GM23248 (cell line): ENCODE data around the gene NOP10. TPM values are rescaled to one million over a fixed set of nuclear protein-coding genes. Genes with fewer than 3 reads are reported as not detected.

Experiments
- DNase-seq: peaks from one replicate; pipeline ENCODE4 v3.0.0-alpha.2; 2015
- H2AFZ ChIP-seq: fragments of 200-600 bp; sonication (generic); 2 replicates; pipeline ENCODE4 v1.6.1; 2016; ENCODE audit warnings: antibody characterized with exemption
- H3F3A ChIP-seq: fragments of 200-600 bp; sonication (generic); 2 replicates; pipeline ENCODE4 v1.6.1; 2016; ENCODE audit warnings: mild to moderate bottlenecking, antibody characterized with exemption, mixed run types; ENCODE audit not compliant: insufficient read depth
- H3K27ac ChIP-seq: fragments of 200-600 bp; sonication (generic); 2 replicates; pipeline ENCODE4 v1.5.1; 2016; ENCODE audit warnings: mild to moderate bottlenecking
- H3K27me3 ChIP-seq: fragments of 200-600 bp; sonication (generic); replicated peaks from 2 replicates; pipeline ENCODE4 v1.6.1; 2016; ENCODE audit warnings: mild to moderate bottlenecking; ENCODE audit not compliant: insufficient read depth
- H3K36me3 ChIP-seq: fragments of 200-600 bp; sonication (generic); 2 replicates; pipeline ENCODE4 v1.6.1; 2016; ENCODE audit warnings: low read depth, mild to moderate bottlenecking
- H3K4me1 ChIP-seq: fragments of 200-600 bp; sonication (generic); 2 replicates; pipeline ENCODE4 v1.6.1; 2016; ENCODE audit warnings: mild to moderate bottlenecking; ENCODE audit not compliant: insufficient read depth
- H3K4me2 ChIP-seq: fragments of 200-600 bp; sonication (generic); one replicate; pipeline ENCODE4 v1.6.1; 2016; ENCODE audit warnings: mild to moderate bottlenecking; ENCODE audit not compliant: unreplicated experiment
- H3K4me3 ChIP-seq: fragments of 200-600 bp; sonication (generic); 2 replicates; pipeline ENCODE4 v1.5.1; 2016; ENCODE audit warnings: mild to moderate bottlenecking
- H3K79me2 ChIP-seq: fragments of 200-600 bp; sonication (generic); 2 replicates; pipeline ENCODE4 v1.6.1; 2016; ENCODE audit warnings: mild to moderate bottlenecking; ENCODE audit not compliant: insufficient read depth
- H3K9ac ChIP-seq: fragments of 200-600 bp; sonication (generic); 2 replicates; pipeline ENCODE4 v1.6.1; 2016; ENCODE audit warnings: mild to moderate bottlenecking
- H3K9me2 ChIP-seq: fragments of 200-600 bp; sonication (generic); 2 replicates; pipeline ENCODE4 v1.6.1; 2016; ENCODE audit warnings: mixed run types, mild to moderate bottlenecking, moderate library complexity; ENCODE audit not compliant: insufficient read depth
- H3K9me3 ChIP-seq: fragments of 200-600 bp; sonication (generic); one replicate; pipeline ENCODE4 v1.6.1; 2017; ENCODE audit warnings: low read depth
- H4K20me1 ChIP-seq: fragments of 200-600 bp; sonication (generic); 2 replicates; pipeline ENCODE4 v1.6.0; 2016; ENCODE audit not compliant: insufficient read depth
- EZH2 ChIP-seq: fragments of 200-600 bp; sonication (generic); IDR thresholded peaks from 2 replicates; pipeline ENCODE4 v1.6.1; 2018; ENCODE audit warnings: antibody characterized with exemption, mild to moderate bottlenecking; ENCODE audit not compliant: insufficient read depth, poor library complexity, severe bottlenecking
- EZH2phosphoT487 ChIP-seq: fragments of 200-600 bp; sonication (generic); IDR thresholded peaks from 2 replicates; pipeline ENCODE4 v1.6.1; 2018; ENCODE audit warnings: antibody characterized with exemption, moderate library complexity, mild to moderate bottlenecking, low read depth; ENCODE audit not compliant: insufficient read depth
- WGBS, 2 experiments: methylation state at CpG; one replicate each; pipeline ENCODE4 v1.1.6; 2015 to 2017; ENCODE audit warnings: low lambda C conversion rate in 2 of 2, low coverage in 1 of 2; ENCODE audit errors: missing lambda C conversion rate in 2 of 2; 5-methylcytosine and 5-hydroxymethylcytosine counted together
- in situ Hi-C: fragments of 300-500 bp; cut with MboI; formaldehyde crosslinking; loops from 2 replicates; pipeline ENCODE4 v1.15.0; 2020
- microRNA counts: library from miRNA; unstranded; fragments of <30 nt; microRNA quantifications from one replicate; lab custom pipeline; 2016
- microRNA-seq: library from miRNA; unstranded; fragments of <30 nt; microRNA quantifications from one replicate; pipeline ENCODE4, GENCODE V29; 2016; ENCODE audit warnings: borderline number of aligned reads
- polyA plus RNA-seq: library from polyadenylated mRNA; unstranded; fragments of >200 nt; fragmentation: Nextera tagmentation; extraction: Ambion mirVana; gene quantifications from 2 replicates; pipeline ENCODE4 v1.2.1, GENCODE V29; 2016
- small RNA-seq: library from RNA; depleted of rRNA; stranded (forward); fragments of <200 nt; gene quantifications from one replicate; pipeline ENCODE3, GENCODE V24; 2014; ENCODE audit warnings: low read depth, low replicate concordance
- total RNA-seq: library from RNA; depleted of rRNA; stranded (reverse); fragments of >200 nt; shearing (Covaris generic); gene quantifications from 2 replicates; pipeline ENCODE4 v1.2.3, GENCODE V29; 2014; rRNA removed

The NOP10 gene
- total and polyA plus RNA-seq, 2 experiments from 2014 or later: 208 to 425 TPM

DNA sequence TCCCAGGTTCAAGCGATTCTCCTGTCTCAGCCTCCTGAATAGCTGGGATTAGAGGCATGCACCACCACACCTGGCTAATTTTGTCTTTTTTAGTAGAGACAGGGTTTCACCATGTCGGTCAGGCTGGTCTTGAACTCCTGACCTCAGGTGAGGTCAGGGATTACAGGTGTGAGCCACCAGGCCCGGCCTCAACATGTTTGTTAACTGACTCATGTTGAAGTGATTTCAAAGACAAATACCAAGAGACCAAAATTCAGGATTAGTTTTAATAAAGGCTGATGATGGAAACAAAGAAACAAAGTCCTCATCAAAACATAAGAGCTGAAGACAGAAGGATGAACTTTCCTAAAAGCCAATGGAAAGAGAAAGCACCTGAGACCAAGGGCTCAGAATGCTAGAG, 41.9 kb downstream of the NOP10 start:
- Histone ChIP-seq H3K27ac (no peak overlapping the region), H3K27me3 (no peaks in the 10 kb centered on the region), H3K4me3 (no peak overlapping the region), H3K9me2 (no peaks in the 10 kb centered on the region), H3F3A (peaks cover 7% of the 10 kb centered on the region; the same call in 1 of the 2 replicates), H2AFZ (no peak overlapping the region), H4K20me1 (no peaks in the 10 kb centered on the region), H3K9me3 (no peaks in the 10 kb centered on the region), H3K4me1 (peaks cover 24% of the 10 kb centered on the region), H3K36me3 (no peaks in the 10 kb centered on the region), H3K9ac (no peak overlapping the region), H3K79me2 (peaks cover 13% of the 10 kb centered on the region; the same call in 1 of the 2 replicates), H3K4me2 (no peak overlapping the region)
- in situ Hi-C loops: no loop called here
- no peak for DNase-seq
- 79 to 81% methylated on average over 3 of the region's 3 CpGs for WGBS, 2 experiments
- no peak for TF ChIP-seq EZH2phosphoT487
- TF ChIP-seq EZH2: no peak

DNA sequence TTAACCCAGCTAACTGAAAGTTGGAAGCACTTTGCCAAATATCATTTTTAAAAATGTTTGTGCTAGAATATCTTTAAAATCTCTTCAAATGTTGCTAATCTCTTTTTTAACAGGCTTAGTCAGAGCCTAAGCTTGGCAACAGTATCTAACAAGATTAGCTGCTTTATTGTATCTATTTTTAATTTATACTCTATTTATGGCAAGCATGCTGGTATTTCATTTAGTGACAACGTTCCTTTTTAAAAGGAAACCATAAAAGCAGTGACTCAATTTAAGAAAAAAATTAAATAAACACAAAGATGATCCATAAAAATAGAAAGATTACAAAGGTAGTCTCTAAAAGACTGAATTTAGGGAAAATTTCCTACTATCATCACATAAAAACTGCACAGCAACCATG, 45.9 kb downstream of the NOP10 start:
- H3K27ac ChIP-seq: 0 out of 2 replicates have a peak overlapping the region, but pooled peaks have one; percentile 4
- TF ChIP-seq EZH2: no peak
- no peak for TF ChIP-seq EZH2phosphoT487
- H4K20me1 ChIP-seq: no peaks in the 10 kb centered on the region
- peaks cover 31% of the 10 kb centered on the region for H3K79me2 ChIP-seq
- WGBS, 2 experiments: 2 to 6% methylated on average over 1 of the region's 1 CpG
- in situ Hi-C loops: no loop called here
- H3F3A ChIP-seq: peaks cover 7% of the 10 kb centered on the region; the same call in 1 of the 2 replicates
- no peak overlapping the region for H3K9ac ChIP-seq
- no peak overlapping the region for H2AFZ ChIP-seq
- no peaks in the 10 kb centered on the region for H3K9me2 ChIP-seq
- H3K36me3 ChIP-seq: no peaks in the 10 kb centered on the region
- DNase-seq: peak; percentile 33
- H3K4me2 ChIP-seq: peak overlapping the region; percentile 1
- peaks cover 12% of the 10 kb centered on the region for H3K4me1 ChIP-seq
- no peaks in the 10 kb centered on the region for H3K9me3 ChIP-seq
- H3K27me3 ChIP-seq: no peaks in the 10 kb centered on the region
- no peak overlapping the region for H3K4me3 ChIP-seq

DNA sequence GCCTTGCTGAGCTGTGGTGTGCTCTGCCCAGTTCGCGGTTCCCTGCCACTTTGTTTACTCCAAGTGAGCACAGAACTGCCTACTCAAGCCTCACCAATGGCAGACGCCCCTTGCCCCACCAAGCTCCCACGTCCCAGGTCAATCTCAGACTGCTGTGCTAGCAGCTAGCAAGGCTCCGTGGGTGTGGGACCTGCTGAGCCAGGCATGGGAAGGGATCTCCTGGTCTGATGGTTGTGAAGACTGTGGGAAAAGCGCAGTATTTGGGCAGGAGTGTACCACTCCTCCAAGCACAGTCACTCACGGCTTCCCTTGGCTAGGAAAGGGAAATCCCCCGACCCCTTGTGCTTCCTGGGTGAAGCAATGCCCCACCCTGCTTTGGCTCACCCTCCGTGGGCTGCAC, 50.3 kb downstream of the NOP10 start:
- no peaks in the 10 kb centered on the region for H3K9me3 ChIP-seq
- H3F3A ChIP-seq: peaks cover 7% of the 10 kb centered on the region; the same call in 1 of the 2 replicates
- no peak overlapping the region for H3K27ac ChIP-seq
- TF ChIP-seq EZH2phosphoT487 (no peak), EZH2 (no peak)
- 92 to 95% methylated on average over 9 of the region's 9 CpGs for WGBS, 2 experiments
- H3K4me1 ChIP-seq: peaks cover 12% of the 10 kb centered on the region
- H4K20me1 ChIP-seq: no peaks in the 10 kb centered on the region
- in situ Hi-C loops: no loop called here
- H3K4me2 ChIP-seq: no peak overlapping the region
- DNase-seq: no peak
- peaks cover 19% of the 10 kb centered on the region for H3K79me2 ChIP-seq
- H3K27me3 ChIP-seq: no peaks in the 10 kb centered on the region
- H3K36me3 ChIP-seq: no peaks in the 10 kb centered on the region
- H3K9me2 ChIP-seq: no peaks in the 10 kb centered on the region
- no peak overlapping the region for H2AFZ ChIP-seq
- no peak overlapping the region for H3K9ac ChIP-seq
- no peak overlapping the region for H3K4me3 ChIP-seq

MicroRNA genes within 50 kb of the gene (microRNA counts, 767-probe panel; counts per million panel counts)
- microRNA hsa-miR-1233 (lab: Ali Mortazavi, UCI): 447 counts per million, percentile 86 among the panel's probes with 10 or more counts

Small RNA genes within 50 kb of the gene (microRNA-seq; reads per million reads assigned to microRNA genes)
- not detected for gene MIR1233-1

Small RNA genes within 50 kb of the gene (small RNA-seq; reads per million reads assigned to genes)
- gene MIR1233-1: not detected
- not detected for gene RF00019

Other genes starting within 250 kb of the NOP10 start
- gene EMC7, start 241.3 kb downstream of the NOP10 start, total RNA-seq: 29.6 and 52.6 TPM in 2 replicates
- gene EMC7, start 241.3 kb downstream of the NOP10 start, polyA plus RNA-seq: 229 and 236 TPM in 2 replicates
- gene PGBD4, start 241.1 kb downstream of the NOP10 start, total RNA-seq: 0.76 and 1.7 TPM in 2 replicates
- gene PGBD4, start 241.1 kb downstream of the NOP10 start, polyA plus RNA-seq: 0.75 and 0.99 TPM in 2 replicates
- gene KATNBL1, start 133.0 kb downstream of the NOP10 start, total RNA-seq: 39.3 and 50.8 TPM in 2 replicates
- gene KATNBL1, start 133.0 kb downstream of the NOP10 start, polyA plus RNA-seq: 51.9 and 57.1 TPM in 2 replicates
- gene EMC4, start 118.1 kb downstream of the NOP10 start, total RNA-seq: 131 and 154 TPM in 2 replicates
- 210 and 215 TPM in 2 replicates for gene EMC4, start 118.1 kb downstream of the NOP10 start, polyA plus RNA-seq
- gene SLC12A6, start 5.4 kb downstream of the NOP10 start, total RNA-seq: 19.2 TPM in 2 replicates
- 4.3 and 4.8 TPM in 2 replicates for gene SLC12A6, start 5.4 kb downstream of the NOP10 start, polyA plus RNA-seq
- not detected in 2 replicates for gene NUTM1, start 179 bp upstream of the NOP10 start, total RNA-seq
- not detected in 2 replicates for gene NUTM1, start 179 bp upstream of the NOP10 start, polyA plus RNA-seq
- 17.5 and 34.1 TPM in 2 replicates for gene LPCAT4, start 24.1 kb upstream of the NOP10 start, total RNA-seq
- gene LPCAT4, start 24.1 kb upstream of the NOP10 start, polyA plus RNA-seq: 24.4 and 24.7 TPM in 2 replicates
- gene GOLGA8A, start 94.7 kb upstream of the NOP10 start, total RNA-seq: 22.5 and 57.4 TPM in 2 replicates
- 8.1 and 14.5 TPM in 2 replicates for gene GOLGA8A, start 94.7 kb upstream of the NOP10 start, polyA plus RNA-seq
- 13.5 and 29.2 TPM in 2 replicates for gene GOLGA8B, start 240.5 kb upstream of the NOP10 start, total RNA-seq
- gene GOLGA8B, start 240.5 kb upstream of the NOP10 start, polyA plus RNA-seq: 17.5 and 19.8 TPM in 2 replicates